NCI-H2196 treated with DMSO at 0.1 percent for 48 hours (cell line): ENCODE results near the gene SLC14A1.

Experiments
- DNase-seq: peaks from one replicate; lab custom pipeline; 2025; ENCODE audit not compliant: unreplicated experiment; lab: John Stamatoyannopoulos, UW

Gene SLC14A1

DNA sequence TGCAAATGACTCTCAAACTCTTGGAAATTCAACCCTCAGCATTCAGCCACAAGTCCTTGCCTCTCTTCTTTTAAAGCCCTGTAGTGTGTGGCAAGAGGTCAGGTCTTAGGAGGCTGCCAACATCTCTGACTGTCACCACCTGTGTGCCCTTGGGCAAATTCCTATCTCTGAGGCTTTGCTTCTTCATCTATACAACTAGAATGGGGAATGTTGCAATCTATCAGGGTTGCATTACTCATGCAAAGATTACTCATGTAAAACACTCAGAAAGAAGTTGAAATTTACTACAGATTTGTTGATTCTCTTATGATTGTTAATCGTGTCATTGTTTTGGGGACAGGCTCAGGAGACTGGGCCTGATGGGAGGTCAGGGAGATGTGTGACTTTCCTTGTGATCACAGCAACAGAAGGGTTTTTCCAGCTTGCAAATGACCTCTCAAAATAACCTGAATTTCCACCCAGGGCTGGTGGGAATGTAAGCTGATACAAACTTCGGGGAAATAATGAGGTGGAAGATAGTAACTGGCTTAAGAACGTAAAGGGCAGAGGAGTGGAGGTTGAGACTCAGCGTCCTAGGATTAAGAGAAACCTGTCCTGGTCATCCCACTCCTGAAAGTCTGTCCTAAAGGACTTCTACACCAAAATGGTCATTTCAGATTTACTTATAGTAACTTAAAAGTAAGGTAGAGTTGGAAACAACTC, 69.4 kb downstream of the SLC14A1 start:
- DNase-seq: peak; percentile 26

DNA sequence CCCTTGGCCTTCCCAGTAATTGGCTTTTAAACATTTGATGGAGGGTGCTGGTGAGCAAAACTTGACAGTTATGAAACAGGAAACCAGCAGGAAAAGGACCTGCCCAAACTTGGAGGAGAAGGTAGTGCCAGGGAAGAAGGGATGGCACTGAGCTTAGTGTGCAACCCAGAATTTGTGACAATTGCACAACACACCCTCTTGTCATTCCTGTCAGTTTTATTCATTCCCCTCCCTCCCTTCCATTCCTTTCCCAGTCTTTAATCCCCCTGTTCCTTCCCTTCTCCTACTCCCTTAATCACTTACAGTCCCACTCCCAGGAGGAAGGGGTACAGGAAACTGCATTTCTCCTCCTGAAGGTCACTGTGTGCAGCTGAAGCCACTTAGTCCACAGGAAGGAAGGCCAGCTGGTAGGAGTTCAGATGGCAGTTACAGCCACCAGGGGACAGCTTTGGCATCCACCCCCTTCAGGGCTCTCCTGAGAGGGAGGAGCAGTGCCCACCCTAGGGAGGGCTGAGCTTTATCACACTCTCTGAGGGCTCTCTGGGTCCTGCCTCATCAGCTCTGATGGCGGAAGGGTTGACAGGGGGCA, 77.5 kb downstream of the SLC14A1 start:
- DNase-seq: no peak
